NCI-H128 (cell line): ENCODE measurements around the gene EDDM13.
"Not testable (repeated sequence)": the region's sequence is repeated elsewhere in the genome, so short reads cannot be mapped to it uniquely, and the experiment has no call there.

Source experiments
- DNase-seq: peaks from one replicate; lab custom pipeline; 2025; ENCODE audit not compliant: unreplicated experiment; lab: John Stamatoyannopoulos, UW

EDDM13 gene

DNA sequence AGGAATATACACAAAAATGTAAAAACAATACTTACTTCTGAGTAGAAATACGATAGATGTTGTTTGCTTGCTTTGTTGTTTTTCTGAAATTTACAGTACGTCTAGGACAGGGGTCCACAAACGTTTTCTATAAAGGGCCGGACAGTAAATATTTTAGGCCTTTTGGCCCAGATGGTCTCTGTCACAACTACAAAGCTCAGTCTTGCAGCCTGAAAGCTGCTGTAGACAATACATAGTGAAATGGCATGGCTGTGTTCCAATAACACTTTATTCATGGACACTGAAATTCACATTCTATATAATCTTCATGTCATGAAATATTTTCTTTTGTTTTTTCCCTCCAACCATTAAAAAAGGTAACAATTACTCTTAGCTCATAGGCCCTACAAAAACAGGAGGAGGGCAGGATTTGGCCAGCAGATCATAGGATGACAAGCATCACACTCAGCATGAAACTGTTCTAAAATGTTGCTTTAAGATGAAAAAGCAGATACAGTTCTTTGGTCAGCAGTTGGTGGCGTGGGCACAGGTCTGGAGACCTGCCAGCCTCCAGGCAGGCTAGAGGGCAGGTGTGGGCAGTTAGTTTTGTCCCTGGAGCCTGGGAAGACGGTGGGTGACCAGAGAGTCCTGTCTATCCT, at the start of gene EDDM13:
EDDM13 (plus strand) TSS at position 588 of the 638 bp plus-strand sequence. CDS start 87 bp downstream, outside the sequence.
- no peak for DNase-seq

DNA sequence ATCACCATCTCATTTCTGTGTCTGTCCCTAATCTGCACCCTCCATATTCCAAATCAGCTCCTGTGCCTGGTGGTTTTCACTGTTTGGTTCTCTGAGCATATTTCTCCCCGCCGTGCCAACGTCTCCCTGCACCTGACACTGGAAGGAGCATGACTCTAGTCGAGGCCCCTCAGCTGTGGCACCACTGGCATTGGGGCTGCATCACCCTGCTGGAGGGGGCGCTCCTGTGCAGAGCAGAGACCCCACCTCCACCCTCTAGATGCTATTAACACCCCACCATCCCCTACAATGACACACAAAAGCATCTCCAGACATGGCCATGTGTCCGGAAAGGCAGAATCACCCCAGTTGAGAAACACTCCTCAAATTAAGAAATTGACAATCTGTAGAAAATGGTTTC, 49.6 kb upstream of the EDDM13 start:
- no peak for DNase-seq

DNA sequence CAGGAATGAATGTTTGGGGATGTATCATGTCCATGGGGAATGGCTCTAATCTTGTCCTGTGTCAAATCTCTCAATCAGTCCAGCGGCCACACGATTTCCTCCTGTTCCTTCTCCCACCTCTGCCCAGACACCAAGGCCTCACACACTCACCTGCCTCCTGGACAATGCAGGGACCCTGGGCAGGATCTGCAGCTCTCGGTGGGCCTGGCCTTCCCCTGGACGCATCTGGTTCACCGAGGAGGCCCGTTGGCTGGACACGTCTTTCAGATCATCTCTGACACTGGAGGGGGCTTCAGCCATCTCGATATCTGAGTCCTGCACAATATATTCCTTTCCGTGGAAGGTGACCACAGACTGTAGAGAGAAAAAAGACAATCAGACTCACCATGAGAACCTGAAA, 49.1 kb upstream of the EDDM13 start:
- DNase-seq, result no peak

DNA sequence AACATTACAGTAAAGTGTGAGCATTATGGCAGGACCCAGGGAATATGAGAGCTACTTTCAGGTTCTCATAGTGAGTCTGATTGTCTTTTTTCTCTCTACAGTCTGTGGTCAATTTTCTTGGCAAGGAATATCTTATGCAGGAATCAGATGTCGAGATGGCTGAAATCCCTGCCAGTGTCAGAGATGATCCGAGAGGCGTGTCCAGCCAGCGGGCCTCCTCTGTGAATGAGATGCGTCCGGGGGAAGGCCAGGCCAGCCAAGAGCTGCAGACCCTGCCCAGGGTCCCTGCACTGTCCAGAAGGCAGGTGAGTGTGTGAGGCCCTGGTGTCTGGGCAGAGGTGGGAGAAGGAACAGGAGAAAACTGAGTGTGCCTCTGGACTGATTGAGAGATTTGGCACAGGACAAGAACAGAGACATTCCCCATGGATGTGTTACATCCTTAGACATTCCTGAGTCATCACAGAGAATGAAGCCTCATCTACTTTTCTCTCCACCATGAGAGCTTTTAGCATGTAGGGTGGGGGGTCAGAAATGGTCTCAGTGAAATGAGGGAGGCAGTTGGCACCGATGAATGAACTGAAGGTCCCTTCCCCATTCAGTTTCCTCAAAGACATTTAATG, 27.3 kb upstream of the EDDM13 start:
- DNase-seq, result no peak

GRCh38 chr19:56245764-56246163, 26.8 kb upstream of the EDDM13 start:
- not testable (repeated sequence) for DNase-seq

DNA sequence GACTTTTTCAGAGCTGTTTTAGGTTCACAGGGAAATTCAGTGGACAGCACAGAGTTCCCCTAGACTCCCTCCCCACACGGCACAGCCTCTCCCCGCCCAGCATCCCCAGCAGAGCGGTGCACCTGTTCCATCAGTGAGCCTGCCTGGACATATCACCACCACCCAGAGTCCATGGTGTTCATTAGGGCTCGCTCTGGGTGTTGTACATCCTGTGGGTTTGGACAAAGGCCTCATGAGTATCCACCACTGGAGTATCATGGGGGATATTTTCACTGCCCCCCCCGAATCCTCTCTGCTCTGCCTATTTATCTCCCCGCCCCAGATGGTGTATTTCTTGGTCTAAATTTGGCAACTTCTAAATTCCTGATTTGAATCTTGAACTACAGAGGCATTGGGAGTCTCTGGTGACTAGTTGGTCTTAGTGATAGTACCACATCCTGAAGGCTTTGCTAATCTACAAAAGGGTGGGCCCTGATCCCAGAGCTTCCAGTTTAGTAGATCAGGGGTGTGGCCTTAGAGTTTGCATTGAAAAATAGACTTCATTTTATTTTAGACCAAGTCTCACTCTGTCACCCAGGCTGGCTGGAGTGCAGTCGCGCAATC, 23.7 kb upstream of the EDDM13 start:
- not testable (repeated sequence) for DNase-seq

GRCh38 chr19:56252699-56253422, 19.7 kb upstream of the EDDM13 start:
- no peak for DNase-seq

DNA sequence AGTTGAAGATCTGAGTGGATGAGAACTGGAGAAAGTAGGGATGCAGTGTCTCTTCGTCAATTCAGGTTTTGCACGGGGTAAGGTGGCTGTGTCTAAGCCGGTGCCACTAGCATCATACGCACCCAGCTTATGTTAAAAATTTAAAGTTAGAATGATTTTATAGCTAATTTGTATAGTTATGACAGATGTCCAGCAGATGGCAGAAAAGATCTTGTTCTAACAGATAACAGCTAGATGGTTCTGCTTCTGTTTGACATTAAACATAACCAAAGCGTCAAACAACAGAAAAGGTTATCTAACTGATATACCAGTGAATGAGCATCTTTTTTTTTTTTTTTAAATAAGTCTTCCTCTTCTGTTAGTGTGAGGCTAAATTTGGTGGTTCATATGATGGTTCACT, 18.8 kb upstream of the EDDM13 start:
- no peak for DNase-seq

GRCh38 chr19:56258272-56258671, 14.3 kb upstream of the EDDM13 start:
- no peak for DNase-seq

- no peak for DNase-seq
These were observed 11.4 kb upstream of the EDDM13 start for GRCh38 chr19:56261145-56261544.

- DNase-seq, result not testable (repeated sequence)
These were observed 10.6 kb upstream of the EDDM13 start for GRCh38 chr19:56261932-56262331.

- DNase-seq, result no peak
These were observed 9.2 kb upstream of the EDDM13 start for GRCh38 chr19:56263319-56263718.

DNA sequence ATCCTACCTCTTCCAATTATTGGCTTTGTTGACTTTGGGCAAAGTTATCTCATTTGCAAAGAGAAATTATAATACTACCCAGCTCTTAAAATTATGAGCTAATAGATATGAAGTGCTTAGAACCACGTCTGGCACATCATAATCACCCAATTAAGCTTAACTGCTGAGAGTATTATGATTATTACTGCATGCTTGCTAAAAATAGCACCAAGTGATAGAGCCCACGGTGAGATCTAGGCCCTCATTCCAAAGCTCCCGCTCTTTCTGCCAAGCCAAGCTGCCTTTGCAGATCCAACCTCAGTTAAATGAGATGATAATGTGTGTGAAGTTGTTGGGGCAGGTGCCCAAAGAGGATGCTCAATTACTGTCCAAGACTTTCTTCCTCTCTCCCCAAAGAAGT, 6.5 kb upstream of the EDDM13 start:
- no peak for DNase-seq

- no peak for DNase-seq
These were observed 3.2 kb upstream of the EDDM13 start for GRCh38 chr19:56269348-56269747.

DNA sequence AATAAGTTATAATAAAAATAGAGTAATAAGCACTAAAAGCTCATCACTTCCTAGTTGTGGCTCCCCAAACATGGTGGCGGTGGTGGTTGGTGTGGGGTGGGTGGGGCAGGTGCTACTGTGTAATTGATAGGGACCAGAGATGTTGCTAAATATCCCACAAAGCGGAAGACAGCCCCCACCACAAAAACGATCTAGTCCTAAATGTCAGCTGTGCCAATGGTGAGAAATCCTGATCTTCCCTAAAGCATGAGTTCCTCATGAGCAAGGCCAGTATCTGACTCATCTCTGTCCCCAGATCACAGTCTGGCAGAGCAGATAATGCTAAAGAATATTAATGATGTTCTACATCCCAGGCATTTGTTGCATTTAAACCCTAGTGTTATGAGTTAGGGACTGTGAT, 1.9 kb upstream of the EDDM13 start:
- DNase-seq, result no peak

- no peak for DNase-seq
These were observed 1.4 kb upstream of the EDDM13 start for GRCh38 chr19:56271151-56271550.

DNA sequence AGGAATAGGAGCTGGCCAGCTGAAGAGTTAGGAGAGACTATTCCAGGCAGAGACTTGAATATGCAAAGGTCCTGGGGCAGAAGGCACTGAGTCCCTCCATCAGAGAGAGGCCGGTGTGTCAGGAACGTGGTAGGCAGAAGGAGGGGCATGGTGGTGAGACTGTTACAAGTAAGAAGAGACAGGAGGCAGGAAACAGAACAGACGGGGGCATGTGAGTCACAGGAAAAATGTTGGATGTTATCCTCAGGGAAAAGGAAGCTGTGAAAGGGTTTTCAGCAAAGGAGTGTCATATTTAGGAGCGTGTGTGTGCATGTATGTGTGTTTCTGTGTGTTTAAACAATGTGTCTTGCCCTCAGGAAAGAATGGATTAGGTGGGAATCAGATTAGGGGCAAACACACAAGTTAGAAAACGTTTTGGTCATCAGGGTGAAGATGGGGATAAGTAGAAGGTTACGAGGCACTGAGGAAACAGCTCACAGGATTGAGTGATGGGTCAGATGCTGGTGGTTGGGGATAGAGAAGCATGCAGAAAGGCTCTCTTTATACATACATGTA, 1.1 kb downstream of the EDDM13 start:
- no peak for DNase-seq

DNA sequence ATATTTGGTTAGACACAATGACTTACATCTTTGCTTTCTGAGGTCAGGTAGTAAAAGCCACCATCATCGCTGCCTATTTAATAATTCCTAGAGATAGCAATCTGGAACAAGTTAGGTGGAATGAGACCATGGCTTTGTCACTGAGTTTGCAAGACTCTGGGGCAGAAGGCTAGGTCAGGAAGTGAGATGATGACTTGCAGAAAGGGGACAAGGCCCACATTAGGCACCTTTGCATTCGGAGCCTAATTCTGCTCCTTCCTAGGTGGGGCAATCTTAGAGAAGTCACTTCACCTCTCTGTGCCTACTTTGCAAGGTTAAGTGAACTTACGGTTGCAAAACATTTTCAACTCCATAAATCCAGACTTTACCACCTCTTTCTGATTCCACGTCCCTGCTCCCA, 10.3 kb downstream of the EDDM13 start:
- no peak for DNase-seq

DNA sequence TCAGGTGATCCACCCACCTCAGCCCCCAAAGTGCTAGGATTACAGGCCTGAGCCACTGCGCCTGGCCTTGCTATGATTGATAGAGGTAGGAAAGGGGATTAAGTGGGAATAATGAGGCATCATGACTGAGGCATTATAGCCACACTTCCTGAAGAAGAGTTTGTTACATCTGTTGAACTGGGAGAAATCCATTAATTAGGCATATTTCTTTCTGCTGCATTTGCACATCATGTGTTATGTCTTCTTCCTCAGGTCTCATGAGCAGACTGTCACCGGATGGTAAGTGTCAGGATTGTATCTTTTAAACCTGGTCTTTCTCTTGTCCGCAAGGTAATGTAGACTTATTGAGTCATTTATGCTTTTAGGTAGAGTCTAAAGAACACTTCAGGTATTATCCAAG, 12.2 kb downstream of the EDDM13 start:
- no peak for DNase-seq

DNA sequence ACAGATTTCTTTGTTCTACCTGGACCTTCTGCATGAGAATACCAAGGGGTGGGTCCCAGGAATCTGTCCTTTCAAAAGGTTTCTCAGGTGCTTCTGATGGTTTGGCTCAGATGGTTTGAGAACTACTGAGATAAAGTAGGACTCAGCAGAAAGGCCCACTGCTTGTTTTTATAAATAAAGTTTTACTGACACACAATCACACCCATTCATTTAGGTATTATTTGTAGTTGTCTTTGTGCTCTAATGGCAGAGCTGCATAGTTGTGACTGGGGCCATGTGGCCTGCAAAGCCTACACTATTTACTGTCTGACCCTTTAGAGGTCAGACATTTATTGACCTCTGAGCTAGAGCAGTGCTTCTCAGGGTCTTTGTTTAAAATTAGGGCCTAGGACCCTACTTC, 17.6 kb downstream of the EDDM13 start:
- no peak for DNase-seq

- DNase-seq, result no peak
These were observed 19.3 kb downstream of the EDDM13 start for GRCh38 chr19:56291867-56292266.

GRCh38 chr19:56294549-56294948, 22.0 kb downstream of the EDDM13 start:
- DNase-seq, result peak; percentile 67
